Panc1 (cell line): ENCODE measurements around the gene PLCG2. TPM values are rescaled to one million over a fixed set of nuclear protein-coding genes. Genes with fewer than 3 reads are reported as not detected.

Experiments used
- ATAC-seq: fragments of 200-7000 bp; cut with Tn5 transposase; 2 replicates; pipeline ENCODE4 v1.9.1; 2020; ENCODE audit warnings: mild to moderate bottlenecking, moderate library complexity
- BruUV-seq: library from RNA; stranded (reverse); fragments of 400-500 nt; replicated peaks from 2 replicates; lab custom pipeline; 2021; lab: Mats Ljungman, UMichigan
- CTCF ChIA-PET: fragments of 300-600 bp; sonication (Branson Sonifier 250); formaldehyde crosslinking; loops from one replicate; lab custom pipeline; 2022; ENCODE audit warnings: antibody characterized with exemption; lab: Charles Lee
- POLR2A ChIA-PET: fragments of 300-600 bp; sonication (Branson Sonifier 250); formaldehyde crosslinking; loops from one replicate; lab custom pipeline; 2022; ENCODE audit warnings: antibody characterized with exemption; lab: Charles Lee
- DNase-seq: peaks from one replicate; pipeline ENCODE4 v3.0.0-alpha.2; 2010; ENCODE audit warnings: low read depth, low spot score
- H3K27ac ChIP-seq: 2 replicates; pipeline ENCODE4 v1.5.1; 2011; ENCODE audit warnings: mild to moderate bottlenecking, low read length, inconsistent platforms
- H3K27me3 ChIP-seq: fragments of 200-500 bp; sonication (Bioruptor generic); 2 replicates; pipeline ENCODE4 v1.6.0; 2014; ENCODE audit warnings: low read length, inconsistent platforms; ENCODE audit not compliant: control insufficient read depth, insufficient read depth
- H3K36me3 ChIP-seq: fragments of 200-500 bp; sonication (Bioruptor generic); 2 replicates; pipeline ENCODE4 v1.5.1; 2014; ENCODE audit warnings: inconsistent platforms, mild to moderate bottlenecking, low read length, moderate library complexity; ENCODE audit not compliant: control insufficient read depth, insufficient read depth
- H3K4me1 ChIP-seq: 2 replicates; pipeline ENCODE4 v1.5.1; 2011; ENCODE audit warnings: inconsistent platforms, mild to moderate bottlenecking, low read length, moderate library complexity; ENCODE audit not compliant: control insufficient read depth, insufficient read depth
- H3K4me3 ChIP-seq, 2 experiments: 2 replicates each; pipeline ENCODE4 v1.5.1; 2011 to 2012; ENCODE audit warnings: low read depth in 2 of 2, low read length in 2 of 2, mild to moderate bottlenecking in 2 of 2, inconsistent platforms in 1 of 2, moderate library complexity in 1 of 2
- H3K9me3 ChIP-seq: fragments of 200-500 bp; sonication (Bioruptor generic); 2 replicates; pipeline ENCODE4 v1.5.1; 2014; ENCODE audit warnings: low read depth, mild to moderate bottlenecking, inconsistent platforms, low read length, moderate library complexity; ENCODE audit not compliant: control insufficient read depth, insufficient read depth
- POLR2AphosphoS5 ChIP-seq: IDR thresholded peaks from 2 replicates; pipeline ENCODE4 v1.6.1; 2012; ENCODE audit warnings: mild to moderate bottlenecking, low read depth, low read length, moderate library complexity
- SIN3A ChIP-seq: IDR thresholded peaks from 2 replicates; pipeline ENCODE4 v1.6.1; 2012; ENCODE audit warnings: low read depth, mild to moderate bottlenecking, low read length, moderate library complexity, borderline replicate concordance; ENCODE audit not compliant: insufficient read depth
- TCF7L2 ChIP-seq: IDR thresholded peaks from 2 replicates; pipeline ENCODE4 v1.6.1; 2011; ENCODE audit warnings: mild to moderate bottlenecking, low read depth, low read length, inconsistent platforms
- in situ Hi-C: cut with HindIII; loops from 2 replicates; pipeline ENCODE4 v1.10.0; 2016; ENCODE audit warnings: low sequenced_read_pairs, low pct_unique_long_range_greater_than_20kb
- intact Hi-C: fragments of 100-400 bp; cut with micrococcal nuclease; formaldehyde crosslinking; loops from one replicate; pipeline ENCODE4 v1.10.0; 2022; ENCODE audit not compliant: unreplicated experiment
- total RNA-seq: library from RNA; stranded (reverse); gene quantifications from one replicate; pipeline ENCODE4 v1.2.1, GENCODE V29; 2021; ENCODE audit not compliant: unreplicated experiment
- TF ChIP-seq, protein P1 (sequence below), 2 experiments: IDR thresholded peaks; 2 replicates each; pipeline ENCODE4 v1.6.1; 2011 to 2012; ENCODE audit warnings: low read depth in 2 of 2, control low read depth in 1 of 2, low read length in 1 of 2, mild to moderate bottlenecking in 1 of 2, moderate library complexity in 1 of 2; ENCODE audit not compliant: insufficient read depth in 1 of 2
- TF ChIP-seq, protein P2 (sequence below): fragments of 450-650 bp; IDR thresholded peaks from 2 replicates; pipeline ENCODE4 v1.5.1; 2017; ENCODE audit warnings: mild to moderate bottlenecking

Gene PLCG2
- total RNA-seq, 1 experiment from 2014 or later: 10.8 TPM

DNA sequence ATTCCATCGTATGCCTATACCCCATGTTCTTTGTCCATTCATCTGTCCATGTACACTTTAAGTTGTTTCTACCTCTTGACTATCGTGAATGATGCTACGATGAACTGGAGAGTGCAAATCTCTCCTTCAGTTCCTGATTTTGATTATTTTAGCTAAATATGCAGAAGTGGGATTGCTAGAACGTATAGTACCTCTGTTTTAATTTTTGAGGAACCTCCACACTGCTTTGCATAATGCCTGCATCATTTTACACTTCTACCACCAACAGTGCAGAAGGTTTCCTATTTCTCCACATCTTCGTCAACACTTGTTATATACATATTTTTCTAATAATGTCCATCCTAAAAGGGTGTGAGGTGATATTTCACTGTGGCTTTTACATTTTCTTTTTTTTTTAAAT is 188.3 kb downstream of the PLCG2 start:
- H3K4me3 ChIP-seq: no peak overlapping the region
- ATAC-seq (no peak), DNase-seq (no peak)
- POLR2A ChIA-PET: no interaction called here
- TF ChIP-seq, protein P1, sequence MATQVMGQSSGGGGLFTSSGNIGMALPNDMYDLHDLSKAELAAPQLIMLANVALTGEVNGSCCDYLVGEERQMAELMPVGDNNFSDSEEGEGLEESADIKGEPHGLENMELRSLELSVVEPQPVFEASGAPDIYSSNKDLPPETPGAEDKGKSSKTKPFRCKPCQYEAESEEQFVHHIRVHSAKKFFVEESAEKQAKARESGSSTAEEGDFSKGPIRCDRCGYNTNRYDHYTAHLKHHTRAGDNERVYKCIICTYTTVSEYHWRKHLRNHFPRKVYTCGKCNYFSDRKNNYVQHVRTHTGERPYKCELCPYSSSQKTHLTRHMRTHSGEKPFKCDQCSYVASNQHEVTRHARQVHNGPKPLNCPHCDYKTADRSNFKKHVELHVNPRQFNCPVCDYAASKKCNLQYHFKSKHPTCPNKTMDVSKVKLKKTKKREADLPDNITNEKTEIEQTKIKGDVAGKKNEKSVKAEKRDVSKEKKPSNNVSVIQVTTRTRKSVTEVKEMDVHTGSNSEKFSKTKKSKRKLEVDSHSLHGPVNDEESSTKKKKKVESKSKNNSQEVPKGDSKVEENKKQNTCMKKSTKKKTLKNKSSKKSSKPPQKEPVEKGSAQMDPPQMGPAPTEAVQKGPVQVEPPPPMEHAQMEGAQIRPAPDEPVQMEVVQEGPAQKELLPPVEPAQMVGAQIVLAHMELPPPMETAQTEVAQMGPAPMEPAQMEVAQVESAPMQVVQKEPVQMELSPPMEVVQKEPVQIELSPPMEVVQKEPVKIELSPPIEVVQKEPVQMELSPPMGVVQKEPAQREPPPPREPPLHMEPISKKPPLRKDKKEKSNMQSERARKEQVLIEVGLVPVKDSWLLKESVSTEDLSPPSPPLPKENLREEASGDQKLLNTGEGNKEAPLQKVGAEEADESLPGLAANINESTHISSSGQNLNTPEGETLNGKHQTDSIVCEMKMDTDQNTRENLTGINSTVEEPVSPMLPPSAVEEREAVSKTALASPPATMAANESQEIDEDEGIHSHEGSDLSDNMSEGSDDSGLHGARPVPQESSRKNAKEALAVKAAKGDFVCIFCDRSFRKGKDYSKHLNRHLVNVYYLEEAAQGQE (IDR thresholded peaks at IDR 0.05; ENCODE audit: insufficient read depth in 1 of 2, low read depth in 2 of 2, low read length in 1 of 2): no peak
- TF ChIP-seq TCF7L2 (no peak), POLR2AphosphoS5 (no peak), SIN3A (no peak)
- TF ChIP-seq, protein P2, sequence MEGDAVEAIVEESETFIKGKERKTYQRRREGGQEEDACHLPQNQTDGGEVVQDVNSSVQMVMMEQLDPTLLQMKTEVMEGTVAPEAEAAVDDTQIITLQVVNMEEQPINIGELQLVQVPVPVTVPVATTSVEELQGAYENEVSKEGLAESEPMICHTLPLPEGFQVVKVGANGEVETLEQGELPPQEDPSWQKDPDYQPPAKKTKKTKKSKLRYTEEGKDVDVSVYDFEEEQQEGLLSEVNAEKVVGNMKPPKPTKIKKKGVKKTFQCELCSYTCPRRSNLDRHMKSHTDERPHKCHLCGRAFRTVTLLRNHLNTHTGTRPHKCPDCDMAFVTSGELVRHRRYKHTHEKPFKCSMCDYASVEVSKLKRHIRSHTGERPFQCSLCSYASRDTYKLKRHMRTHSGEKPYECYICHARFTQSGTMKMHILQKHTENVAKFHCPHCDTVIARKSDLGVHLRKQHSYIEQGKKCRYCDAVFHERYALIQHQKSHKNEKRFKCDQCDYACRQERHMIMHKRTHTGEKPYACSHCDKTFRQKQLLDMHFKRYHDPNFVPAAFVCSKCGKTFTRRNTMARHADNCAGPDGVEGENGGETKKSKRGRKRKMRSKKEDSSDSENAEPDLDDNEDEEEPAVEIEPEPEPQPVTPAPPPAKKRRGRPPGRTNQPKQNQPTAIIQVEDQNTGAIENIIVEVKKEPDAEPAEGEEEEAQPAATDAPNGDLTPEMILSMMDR: no peak
- CTCF ChIA-PET: no interaction called here
- in situ Hi-C loops: no loop called here
- no peaks in the 10 kb centered on the region for H3K4me1 ChIP-seq
- no peaks in the 10 kb centered on the region for H3K9me3 ChIP-seq
- no peaks in the 10 kb centered on the region for H3K36me3 ChIP-seq
- no peaks in the 10 kb centered on the region; the same call in 1 of the 2 replicates for H3K27me3 ChIP-seq
- BruUV-seq: no TSS peak
- intact Hi-C loops: no loop called here
- H3K27ac ChIP-seq: no peak overlapping the region

DNA sequence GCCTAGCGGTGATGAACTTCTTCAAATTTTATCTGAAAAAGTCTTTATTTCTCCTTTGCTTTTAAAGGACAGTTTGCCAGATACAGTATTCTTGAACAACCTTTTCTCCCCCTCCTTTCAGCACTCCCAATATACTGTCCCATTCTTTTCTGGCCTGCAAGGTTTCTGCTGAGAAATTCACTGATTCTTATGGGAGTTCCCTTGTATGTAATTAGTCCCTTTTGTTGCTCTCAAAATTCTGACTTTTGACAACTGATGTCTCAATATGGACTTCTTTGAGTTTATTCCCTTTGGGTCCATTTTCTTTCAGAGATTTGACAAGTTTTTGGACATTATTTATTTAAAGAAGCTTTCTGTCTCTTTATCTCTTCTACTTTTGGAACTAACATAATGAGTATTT is 192.8 kb downstream of the PLCG2 start:
- intact Hi-C loops: no loop called here
- TF ChIP-seq, protein P1 (IDR thresholded peaks at IDR 0.05; ENCODE audit: insufficient read depth in 1 of 2, low read depth in 2 of 2, low read length in 1 of 2): no peak
- TF ChIP-seq SIN3A (no peak), POLR2AphosphoS5 (no peak), TCF7L2 (no peak)
- TF ChIP-seq, protein P2: no peak
- Histone ChIP-seq H3K36me3 (no peaks in the 10 kb centered on the region), H3K4me3 (no peak overlapping the region), H3K9me3 (no peaks in the 10 kb centered on the region), H3K27me3 (no peaks in the 10 kb centered on the region), H3K27ac (no peak overlapping the region), H3K4me1 (no peaks in the 10 kb centered on the region)
- CTCF ChIA-PET: no interaction called here
- no TSS peak for BruUV-seq
- in situ Hi-C loops: no loop called here
- DNase-seq (no peak), ATAC-seq (no peak)
- POLR2A ChIA-PET: no interaction called here
